Globus pallidus (tissue), 1 donor: Measurements from ENCODE around the gene SNN.

ENCODE experiments used
- DNase-seq: peaks from one replicate; pipeline ENCODE4 v3.0.0-alpha.2; 2015; ENCODE audit warnings: low spot score

Gene SNN

DNA sequence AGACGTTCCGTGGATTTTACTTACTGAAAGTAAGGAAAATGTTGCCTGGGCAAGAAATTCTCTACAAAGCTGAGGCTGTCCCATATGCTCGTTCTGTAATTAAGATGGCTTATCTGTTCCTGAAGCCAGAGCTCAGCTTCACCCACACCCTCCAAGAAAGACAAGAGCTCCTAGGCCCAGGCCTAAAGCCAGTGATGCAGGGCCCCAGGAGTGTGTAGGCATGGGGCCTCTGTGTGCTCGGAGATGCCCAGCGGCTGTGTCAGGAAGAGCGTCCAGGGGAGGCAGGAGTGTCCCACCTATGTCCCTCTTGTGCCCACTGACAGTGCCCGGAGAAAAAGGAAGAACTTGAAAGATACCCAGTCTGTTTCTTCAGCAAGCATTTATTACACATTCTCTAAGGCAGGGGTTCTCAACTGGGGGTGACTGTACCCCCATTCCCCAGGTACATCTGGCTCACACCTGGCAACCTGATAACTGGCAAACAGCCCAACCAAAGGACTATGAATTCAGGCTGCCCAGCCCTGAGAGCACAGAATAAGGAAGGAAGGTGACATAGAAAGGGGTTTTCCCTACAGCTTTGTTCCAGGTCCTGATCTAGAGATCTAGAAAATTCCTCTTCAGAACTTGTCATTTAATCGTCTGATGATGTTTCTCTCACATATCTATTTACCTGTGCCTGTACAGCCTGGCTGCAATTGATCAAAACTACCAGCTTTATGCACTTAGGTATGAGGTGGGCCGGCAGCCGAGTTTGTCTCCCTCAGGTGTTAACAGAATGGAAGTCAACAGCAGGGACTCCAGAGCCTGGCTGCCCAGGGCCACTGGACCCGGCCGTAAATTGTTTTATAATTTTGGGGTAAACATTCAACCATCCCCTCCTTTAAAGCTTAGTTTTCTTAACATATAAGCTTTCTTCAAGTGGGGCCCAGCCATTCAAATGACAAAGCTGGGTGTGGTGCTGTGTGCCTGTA, 12.0 kb downstream of the SNN start:
- no peak for DNase-seq

GRCh38 chr16:11681556-11681955, 13.3 kb downstream of the SNN start:
- no peak for DNase-seq

GRCh38 chr16:11681976-11682654, 13.9 kb downstream of the SNN start:
- no peak for DNase-seq

GRCh38 chr16:11682655-11683096, 14.4 kb downstream of the SNN start:
- no peak for DNase-seq

DNA sequence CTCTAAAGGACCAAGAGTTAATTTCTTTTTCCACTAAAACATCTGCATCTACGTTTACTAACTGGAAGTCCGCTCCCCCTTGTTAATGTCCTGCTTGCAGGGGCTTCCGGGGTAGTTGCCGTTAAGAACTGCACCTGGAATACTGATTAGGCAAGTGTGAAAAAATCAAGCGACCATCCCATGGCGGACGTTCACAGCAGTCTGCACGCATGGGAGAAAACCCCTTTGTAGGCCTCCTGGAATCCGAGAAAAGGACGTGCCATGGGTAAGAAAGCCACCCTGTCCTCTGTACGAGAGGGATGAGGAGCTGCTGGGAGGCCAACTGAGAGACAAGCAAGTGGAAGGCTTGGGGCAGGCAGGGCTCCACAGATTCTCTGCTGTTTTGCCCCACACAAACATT, 14.9 kb downstream of the SNN start:
- DNase-seq: no peak

DNA sequence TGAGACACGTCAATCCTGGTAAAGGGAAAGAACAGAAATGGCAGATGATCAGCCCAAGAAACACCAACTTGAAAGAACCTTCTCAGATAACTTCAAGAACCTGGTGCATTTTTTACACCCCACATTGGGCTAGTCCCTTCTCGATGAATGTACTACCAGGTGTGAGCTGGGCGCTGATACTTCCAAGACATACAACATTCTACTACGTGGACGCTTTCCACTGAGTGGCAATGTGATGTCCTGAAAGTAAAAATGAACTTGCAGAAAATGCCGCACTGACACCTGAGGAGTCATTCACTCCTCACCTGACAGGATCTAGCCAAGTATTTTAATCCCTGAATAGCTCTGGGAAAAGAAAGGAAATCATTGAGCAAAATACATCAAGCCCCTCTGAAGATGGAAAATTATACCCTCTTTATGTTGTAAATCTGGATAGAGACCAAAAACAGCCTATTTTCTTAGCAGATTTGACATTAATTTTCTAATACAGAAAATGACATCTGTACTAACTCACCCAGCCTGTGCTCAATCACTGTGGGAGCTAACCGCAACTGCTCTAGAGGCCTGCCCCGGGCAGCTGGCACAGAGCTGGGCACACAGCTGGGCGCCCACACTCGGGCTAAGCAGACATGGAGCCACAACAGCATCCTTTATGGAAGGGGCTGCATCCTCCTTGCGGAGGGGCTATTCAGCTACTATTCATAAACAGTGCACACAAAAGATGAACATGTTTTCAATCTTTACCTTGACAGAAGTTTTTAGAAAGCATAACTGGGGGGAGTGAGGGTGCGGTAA, 16.2 kb downstream of the SNN start:
- no peak for DNase-seq

- no peak for DNase-seq
These were observed 17.8 kb downstream of the SNN start for GRCh38 chr16:11685844-11686618.

DNA sequence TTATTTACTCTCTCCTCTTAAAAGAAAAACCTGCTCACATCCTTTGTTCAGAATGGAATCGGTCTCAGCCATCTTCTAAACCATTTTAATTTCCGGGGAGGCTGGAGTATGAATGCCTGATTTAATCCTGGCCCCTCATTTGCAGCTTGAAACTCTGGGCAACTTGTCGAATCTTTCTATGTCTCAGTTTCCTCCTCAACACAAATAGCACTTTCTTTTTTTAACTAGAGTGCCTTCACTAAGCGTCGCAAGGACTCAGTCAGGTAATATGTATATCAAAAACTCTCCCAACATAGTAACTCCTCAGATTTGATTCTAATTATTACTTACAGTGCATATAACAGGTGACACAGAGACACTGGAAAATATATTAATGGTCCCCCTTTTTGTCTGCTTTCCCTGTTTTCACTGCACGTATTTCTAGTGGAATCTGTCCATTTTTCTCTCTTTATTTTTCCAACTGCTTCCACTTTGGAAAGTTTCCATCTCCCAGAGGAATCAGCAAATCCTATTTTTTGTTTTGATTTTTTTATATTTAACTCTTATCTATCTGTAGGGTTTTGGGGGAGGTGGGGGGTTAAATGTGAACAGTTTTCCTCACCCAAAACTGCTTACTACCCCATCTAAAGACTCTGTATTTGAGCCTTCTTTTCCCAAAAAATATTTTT, 18.6 kb downstream of the SNN start:
- DNase-seq: no peak

- DNase-seq: no peak
These were observed 19.6 kb downstream of the SNN start for GRCh38 chr16:11687601-11688519.

GRCh38 chr16:11688520-11688886, 20.2 kb downstream of the SNN start:
- no peak for DNase-seq

DNA sequence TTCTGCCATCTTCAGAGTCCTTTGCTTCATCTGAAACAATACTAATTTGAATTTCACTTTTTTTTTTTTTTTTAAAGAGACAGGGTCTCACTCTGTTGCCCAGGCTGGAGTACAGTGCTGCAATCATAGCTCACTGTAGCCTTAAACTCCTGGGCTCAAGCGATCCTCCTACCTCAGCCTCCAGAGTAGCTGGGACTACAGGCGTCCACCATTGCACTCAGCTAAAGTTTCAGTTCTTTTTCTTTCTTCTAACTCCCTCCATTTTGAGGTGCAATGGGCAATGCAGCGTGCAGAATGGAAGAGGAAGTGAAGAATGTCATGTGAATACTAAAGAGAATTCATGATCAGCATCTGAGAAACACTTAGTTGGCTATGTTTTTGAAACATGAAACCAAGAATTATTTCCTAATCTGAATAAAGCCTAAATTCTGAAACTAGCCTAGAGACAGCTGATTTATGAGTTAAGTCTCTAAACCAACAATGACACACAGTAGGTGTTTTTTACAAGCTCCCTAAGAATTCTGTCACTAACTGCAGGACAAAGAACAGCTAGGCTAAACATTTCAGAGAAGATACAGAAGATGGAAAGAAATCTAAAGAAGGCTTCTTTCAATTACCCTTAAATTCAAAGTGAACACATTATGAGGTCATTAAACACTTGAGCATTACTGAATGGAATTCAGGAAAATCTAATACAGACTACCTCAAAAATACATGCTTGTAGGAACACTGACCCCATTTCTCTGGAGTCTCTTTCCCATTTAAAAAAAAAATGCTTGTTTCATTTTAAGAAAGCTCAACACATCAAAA, 21.0 kb downstream of the SNN start:
- no peak for DNase-seq

- DNase-seq: no peak
These were observed 23.0 kb downstream of the SNN start for GRCh38 chr16:11691235-11691634.

DNA sequence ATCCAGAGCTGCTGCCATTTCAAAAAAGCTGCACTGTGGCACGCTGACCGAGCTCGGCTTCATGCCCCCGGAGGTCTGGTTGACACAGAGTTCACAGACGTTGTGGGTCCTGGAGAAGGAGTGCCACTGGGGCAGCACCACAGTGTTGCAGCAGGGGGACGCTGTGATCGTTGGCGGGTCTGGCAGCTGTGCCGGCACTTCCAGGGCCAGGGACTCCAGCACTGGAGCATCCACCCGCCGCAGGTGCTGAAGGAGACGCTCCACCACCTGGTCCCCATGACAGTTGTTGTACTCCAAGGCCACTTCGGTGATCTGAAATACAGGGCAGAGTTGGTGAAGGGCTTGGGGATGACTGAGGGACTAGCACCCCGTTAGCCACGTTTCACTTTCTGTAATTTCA, 23.5 kb downstream of the SNN start:
- no peak for DNase-seq

- DNase-seq: no peak
These were observed 23.9 kb downstream of the SNN start for GRCh38 chr16:11692171-11692570.

DNA sequence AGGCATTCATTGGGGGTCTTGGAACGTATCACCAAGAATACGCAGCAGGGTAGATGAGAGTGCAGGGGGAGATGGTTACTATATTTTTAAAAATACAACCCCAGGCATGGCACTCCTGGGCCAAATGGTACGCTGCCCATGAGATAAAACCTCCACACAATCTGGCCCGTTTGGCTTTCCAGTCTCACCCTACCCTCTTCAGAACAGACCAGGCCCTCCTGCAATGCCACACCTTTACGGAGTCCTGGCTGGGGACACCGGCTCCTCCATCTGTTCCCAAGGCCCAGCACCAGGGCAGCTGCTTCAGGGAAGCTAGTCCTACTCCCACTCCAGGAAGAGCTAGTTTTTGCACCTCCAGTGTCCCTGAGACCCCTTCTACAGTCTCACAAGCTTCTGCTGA, 24.4 kb downstream of the SNN start:
- no peak for DNase-seq

DNA sequence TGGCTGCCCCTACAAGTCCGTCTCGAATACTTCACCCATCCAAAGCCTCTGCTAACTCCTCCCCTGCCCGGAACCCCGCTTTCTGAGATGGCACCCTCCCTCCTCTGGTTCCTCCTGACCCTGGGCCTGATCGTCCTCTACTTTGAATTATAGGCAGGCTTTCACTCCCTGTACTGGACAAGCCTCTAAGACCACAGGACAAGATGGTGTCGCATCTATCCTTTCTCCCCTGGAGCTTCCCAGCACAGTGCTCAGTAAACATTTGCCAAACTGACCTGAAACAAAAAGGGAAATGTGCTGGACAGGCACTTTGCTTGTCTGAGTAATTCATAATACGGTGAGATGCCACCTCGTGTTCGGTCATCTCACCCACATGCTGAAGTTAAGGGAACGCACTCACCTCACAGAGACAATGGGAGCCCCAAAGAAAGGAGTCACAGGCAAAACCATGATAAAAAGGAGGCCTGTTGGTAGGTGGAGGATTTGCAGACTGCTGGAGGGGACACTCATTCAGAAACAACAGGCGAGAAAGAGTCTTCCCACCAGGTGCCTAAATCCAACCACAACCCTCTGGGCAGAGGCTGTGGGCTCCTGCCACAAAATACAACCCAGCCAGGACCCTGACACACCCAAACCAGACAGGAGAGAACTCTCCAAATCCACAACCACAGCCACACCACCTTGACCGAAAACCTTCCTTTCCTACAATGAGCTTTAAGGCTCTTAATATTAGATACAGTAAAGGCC, 28.2 kb downstream of the SNN start:
- DNase-seq: no peak

GRCh38 chr16:11697319-11697718, 29.1 kb downstream of the SNN start:
- DNase-seq: no peak

DNA sequence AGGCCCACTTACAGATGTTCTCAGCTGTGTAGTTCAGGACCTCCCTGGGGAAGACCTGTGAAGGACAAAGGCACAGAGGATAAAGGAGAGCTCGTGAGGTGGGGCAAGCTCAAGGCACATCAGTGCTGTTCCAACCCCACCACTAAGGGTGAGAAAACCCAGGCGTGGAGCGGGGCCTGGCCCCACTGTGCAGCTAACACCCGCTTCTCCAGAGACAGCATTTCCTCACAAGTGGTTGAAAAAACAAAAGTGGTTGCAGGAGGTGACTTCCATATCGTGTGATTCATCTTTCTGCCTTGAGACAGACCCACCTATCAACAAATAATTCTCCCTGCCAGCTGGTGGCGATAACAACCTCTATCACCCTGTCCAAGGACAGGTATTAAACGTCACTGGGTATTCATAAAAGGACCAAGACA, 30.0 kb downstream of the SNN start:
- no peak for DNase-seq
